Smooth muscle cell (in vitro differentiated cells): ENCODE measurements around the gene RETREG1. TPM values are rescaled to one million over a fixed set of nuclear protein-coding genes. Genes with fewer than 3 reads are reported as not detected.

Source experiments
- DNase-seq: peaks from one replicate; lab custom pipeline; 2025; ENCODE audit not compliant: unreplicated experiment; lab: John Stamatoyannopoulos, UW
- H2AFZ ChIP-seq: fragments of 200-600 bp; sonication (generic); 2 replicates; pipeline ENCODE4 v1.6.0; 2016; ENCODE audit warnings: antibody characterized with exemption, low read depth, mild to moderate bottlenecking
- H3F3A ChIP-seq: fragments of 200-600 bp; sonication (generic); 2 replicates; pipeline ENCODE4 v1.6.0; 2017; ENCODE audit warnings: antibody characterized with exemption, low read depth
- H3K27ac ChIP-seq: fragments of 200-600 bp; sonication (generic); 2 replicates; pipeline ENCODE4 v1.5.1; 2016; ENCODE audit warnings: low read depth, mild to moderate bottlenecking
- H3K27me3 ChIP-seq: fragments of 200-600 bp; sonication (generic); 2 replicates; pipeline ENCODE4 v1.6.1; 2016; ENCODE audit warnings: low read depth, mild to moderate bottlenecking
- H3K36me3 ChIP-seq: fragments of 200-600 bp; sonication (generic); 2 replicates; pipeline ENCODE4 v1.5.1; 2016; ENCODE audit warnings: low read depth
- H3K4me1 ChIP-seq: fragments of 200-600 bp; sonication (generic); 2 replicates; pipeline ENCODE4 v1.5.1; 2016; ENCODE audit warnings: low read depth
- H3K4me2 ChIP-seq: fragments of 200-600 bp; sonication (generic); 2 replicates; pipeline ENCODE4 v1.6.0; 2016; ENCODE audit warnings: mild to moderate bottlenecking
- H3K4me3 ChIP-seq: fragments of 200-600 bp; sonication (generic); 2 replicates; pipeline ENCODE4 v1.5.1; 2016; ENCODE audit warnings: mild to moderate bottlenecking
- H3K79me2 ChIP-seq: fragments of 200-600 bp; sonication (generic); 2 replicates; pipeline ENCODE4 v1.6.0; 2016; ENCODE audit warnings: low read depth, mild to moderate bottlenecking
- H3K9ac ChIP-seq: fragments of 200-600 bp; sonication (generic); 2 replicates; pipeline ENCODE4 v1.6.0; 2016; ENCODE audit warnings: low read depth
- H3K9me3 ChIP-seq: fragments of 200-600 bp; sonication (generic); replicated peaks from 2 replicates; pipeline ENCODE4 v1.5.1; 2016; ENCODE audit warnings: low read depth
- H4K20me1 ChIP-seq: fragments of 200-600 bp; sonication (generic); 2 replicates; pipeline ENCODE4 v1.6.0; 2016; ENCODE audit warnings: low read depth
- CTCF ChIP-seq: fragments of 200-600 bp; sonication (generic); IDR thresholded peaks from 2 replicates; pipeline ENCODE4 v1.5.1; 2017; ENCODE audit warnings: borderline replicate concordance, mild to moderate bottlenecking, antibody characterized with exemption; ENCODE audit not compliant: insufficient read depth, poor library complexity, severe bottlenecking
- WGBS: methylation state at CpG from one replicate; pipeline ENCODE4 v1.1.7; 2016; ENCODE audit warnings: low lambda C conversion rate; 5-methylcytosine and 5-hydroxymethylcytosine counted together
- polyA plus RNA-seq: library from polyadenylated mRNA; unstranded; fragments of >200 nt; fragmentation: Nextera tagmentation; extraction: Ambion mirVana; gene quantifications from 2 replicates; pipeline ENCODE4 v1.2.1, GENCODE V29; 2016
- total RNA-seq: library from RNA; depleted of rRNA; stranded (reverse); fragments of >200 nt; gene quantifications from 2 replicates; pipeline ENCODE4 v1.2.3, GENCODE V29; 2014

Gene RETREG1
- total and polyA plus RNA-seq, 2 experiments from 2014 or later, result 0.19 to 4.4 TPM

GRCh38 chr5:16531063-16531648 lies 85.6 kb downstream of the RETREG1 start:
- H3K79me2 ChIP-seq, result no peaks in the 10 kb centered on the region
- H3K9ac ChIP-seq, result no peak overlapping the region
- H3K4me1 ChIP-seq, result no peaks in the 10 kb centered on the region
- H3K36me3 ChIP-seq, result no peaks in the 10 kb centered on the region
- H3F3A ChIP-seq, result no peaks in the 10 kb centered on the region
- no peak for DNase-seq
- 37% methylated on average over 4 of the region's 4 CpGs for WGBS
- H3K27ac ChIP-seq, result no peak overlapping the region
- H3K4me3 ChIP-seq, result no peak overlapping the region
- no peaks in the 10 kb centered on the region for H3K9me3 ChIP-seq
- H3K27me3 ChIP-seq, result no peaks in the 10 kb centered on the region
- H2AFZ ChIP-seq, result no peak overlapping the region
- H3K4me2 ChIP-seq, result no peak overlapping the region
- TF ChIP-seq CTCF, result no peak
- H4K20me1 ChIP-seq, result no peaks in the 10 kb centered on the region

- 93% methylated on average over 7 of the region's 7 CpGs for WGBS
Measured at GRCh38 chr5:16529306-16529705, 87.5 kb downstream of the RETREG1 start.

GRCh38 chr5:16528382-16529110 lies 88.3 kb downstream of the RETREG1 start:
- no peak for DNase-seq
- Histone ChIP-seq H3K27ac (no peak overlapping the region), H2AFZ (no peak overlapping the region), H3K4me2 (no peak overlapping the region), H3K36me3 (no peaks in the 10 kb centered on the region), H3K79me2 (no peaks in the 10 kb centered on the region), H3K9me3 (no peaks in the 10 kb centered on the region), H3K27me3 (no peaks in the 10 kb centered on the region), H4K20me1 (no peaks in the 10 kb centered on the region), H3K4me1 (no peaks in the 10 kb centered on the region), H3F3A (no peaks in the 10 kb centered on the region), H3K9ac (no peak overlapping the region), H3K4me3 (no peak overlapping the region)
- WGBS, result 93% methylated on average over 7 of the region's 7 CpGs
- no peak for TF ChIP-seq CTCF

More at GRCh38 chr5:16529306-16529705, 87.5 kb downstream of the RETREG1 start:
- Histone ChIP-seq H3K4me1 (no peaks in the 10 kb centered on the region), H3F3A (no peaks in the 10 kb centered on the region), H3K4me2 (no peak overlapping the region), H3K27me3 (no peaks in the 10 kb centered on the region), H2AFZ (no peak overlapping the region), H3K9me3 (no peaks in the 10 kb centered on the region), H3K79me2 (no peaks in the 10 kb centered on the region), H3K9ac (no peak overlapping the region), H3K36me3 (no peaks in the 10 kb centered on the region), H3K4me3 (no peak overlapping the region), H4K20me1 (no peaks in the 10 kb centered on the region), H3K27ac (no peak overlapping the region)
- TF ChIP-seq CTCF, result no peak
- no peak for DNase-seq
